Measurements from ENCODE around the gene RAB40C. TPM values are rescaled to one million over a fixed set of nuclear protein-coding genes. Genes with fewer than 3 reads are reported as not detected.
A peak's percentile ranks its signal among the peaks of the same experiment; 100 is the strongest.

Gene RAB40C
- total RNA-seq, 8 experiments from 2014 or later, result 9.3 to 23.8 (median 17.1) TPM

DNA sequence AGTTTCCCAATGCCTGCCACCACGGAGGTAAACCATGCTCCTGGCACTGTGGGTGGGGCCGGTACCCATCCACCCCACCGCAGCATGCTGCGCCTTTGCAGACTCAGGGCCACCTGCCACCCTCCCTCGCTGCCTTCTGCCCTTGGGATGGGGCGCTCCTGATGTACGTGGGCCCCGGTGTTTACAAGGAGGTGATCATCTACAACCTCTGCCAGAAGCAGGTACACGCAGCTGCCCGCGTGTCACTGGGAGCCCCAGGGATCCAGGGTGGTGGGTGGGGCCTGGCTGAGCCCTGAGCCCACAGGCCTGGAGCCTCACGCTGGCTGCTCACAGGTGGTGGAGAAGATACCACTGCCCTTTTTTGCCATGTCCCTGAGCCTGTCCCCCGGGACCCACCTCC, 76.7 kb downstream of the RAB40C start:
- Histone ChIP-seq H3K4me1 (replicated peaks in 1 of 2) (peaks cover 10 to 12% of the 10 kb centered on the region in 2 donors), H3K4me3 (no peak overlapping the region), H3K27ac (no peak overlapping the region)
- no peak for ATAC-seq (replicated peaks in 6 of 8)
- in situ Hi-C loops (cut with MboI; ENCODE audit: low pct_unique_long_range_greater_than_20kb in 2 of 9, low sequenced_read_pairs in 9 of 9, unreplicated experiment in 9 of 9), result no loop called here
- WGBS, 10 experiments, result 67 to 100% (median 100%) methylated on average over 1 to 5 of the region's 13 CpGs; no CpG with 5 or more reads in 5 of the 10 experiments

DNA sequence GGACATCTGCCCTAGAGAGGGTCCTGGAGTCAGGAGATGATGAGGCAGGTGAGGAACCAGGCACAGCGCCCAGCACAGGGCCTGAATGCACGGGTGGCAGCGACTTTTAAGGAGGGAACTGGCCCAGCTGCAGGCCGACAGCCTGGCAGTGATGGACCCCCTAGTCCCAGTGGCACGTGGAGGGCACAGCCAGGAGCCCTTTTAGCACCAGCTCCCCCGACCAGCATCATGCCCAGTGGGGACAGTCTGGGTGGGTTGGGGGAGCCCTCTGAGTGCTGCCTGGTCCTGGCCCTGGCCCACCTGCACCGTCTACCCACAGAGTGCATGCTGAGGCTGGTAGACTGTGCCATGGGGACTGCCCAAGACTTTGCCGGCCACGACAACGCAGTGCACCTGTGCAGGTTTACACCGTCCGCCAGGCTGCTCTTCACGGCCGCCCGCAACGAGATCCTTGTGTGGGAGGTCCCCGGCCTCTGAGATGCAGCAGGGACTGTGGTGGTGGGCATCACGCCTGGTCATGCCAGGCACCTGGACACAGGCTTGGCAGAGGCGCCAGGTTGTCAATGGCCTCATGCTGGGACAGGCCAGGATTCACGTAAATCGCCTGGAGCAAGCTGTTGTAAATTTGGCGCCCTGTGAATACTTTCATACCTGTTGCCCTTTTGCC, 77.4 kb downstream of the RAB40C start:
- H3K4me3 ChIP-seq, result peak overlapping the region in 2 of 5 donors; percentile 53 to 57

DNA sequence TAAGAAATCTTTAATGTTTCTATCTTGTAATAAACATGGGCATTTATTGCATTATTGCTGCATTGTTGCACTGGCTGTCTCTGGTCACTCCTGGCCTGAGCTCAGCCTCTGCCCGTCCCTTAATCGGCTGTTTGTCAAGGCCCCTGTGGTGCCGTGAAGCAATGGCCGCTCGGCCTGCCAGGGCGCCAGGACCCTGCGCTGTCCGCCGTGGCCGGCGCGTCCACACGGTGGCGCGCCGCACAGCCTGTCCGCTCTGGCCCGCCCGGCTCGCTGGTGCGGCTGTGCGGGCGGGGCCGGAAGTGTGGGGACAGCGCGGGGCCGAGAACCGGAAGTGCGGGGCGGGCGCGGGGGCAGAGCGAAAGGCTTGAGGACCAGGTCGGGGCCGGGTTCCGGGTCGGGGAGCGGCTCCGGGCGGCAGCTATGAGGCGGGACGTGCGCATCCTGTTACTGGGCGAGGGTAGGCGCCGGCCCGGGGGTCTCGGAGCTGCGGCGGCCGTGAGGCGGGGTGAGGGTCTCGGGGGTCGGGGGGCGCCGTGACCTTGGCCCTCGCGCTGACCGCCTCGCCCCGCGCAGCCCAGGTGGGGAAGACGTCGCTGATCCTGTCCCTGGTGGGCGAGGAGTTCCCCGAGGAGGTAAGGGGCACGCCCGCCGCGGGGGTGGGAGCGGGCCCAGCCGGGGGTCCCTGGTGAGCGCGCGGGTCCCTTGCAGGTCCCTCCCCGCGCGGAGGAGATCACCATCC, 78.1 kb downstream of the RAB40C start, which contains the start of gene RHOT2:
Gene RHOT2, plus strand, starts transcription at position 353 of the 739 bp plus-strand sequence. Its CDS starts 68 bp downstream, at position 421.
- 0% methylated on average over 1 to 2 of the region's 78 CpGs; no CpG with 5 or more reads in 6 of the 10 experiments for WGBS, 10 experiments
- peak within 1 kb of the TSS; percentile 48 to 88 (median 57) for H3K4me3 ChIP-seq
- peak; percentile 89 to 97 (median 92) for ATAC-seq (replicated peaks in 6 of 8)
- peaks cover 10 to 11% of the 10 kb centered on the region in 2 donors for H3K4me1 ChIP-seq (replicated peaks in 1 of 2)
- in situ Hi-C loops (cut with MboI; ENCODE audit: low pct_unique_long_range_greater_than_20kb in 2 of 9, low sequenced_read_pairs in 9 of 9, unreplicated experiment in 9 of 9), result no loop called here
- peak within 1 kb of the TSS; percentile 14 to 29 for H3K27ac ChIP-seq

More for the DNA sequence above, 77.4 kb downstream of the RAB40C start:
- Histone ChIP-seq H3K27ac (peak overlapping the region in 1 of 2 donors; percentile 29), H3K4me1 (replicated peaks in 1 of 2) (peaks cover 10 to 11% of the 10 kb centered on the region in 2 donors)
- in situ Hi-C loops (cut with MboI; ENCODE audit: low pct_unique_long_range_greater_than_20kb in 2 of 9, low sequenced_read_pairs in 9 of 9, unreplicated experiment in 9 of 9), result no loop called here
- ATAC-seq (replicated peaks in 6 of 8), result no peak
- 77 to 100% (median 88%) methylated on average over 1 to 8 of the region's 22 CpGs; no CpG with 5 or more reads in 4 of the 10 experiments for WGBS, 10 experiments

DNA sequence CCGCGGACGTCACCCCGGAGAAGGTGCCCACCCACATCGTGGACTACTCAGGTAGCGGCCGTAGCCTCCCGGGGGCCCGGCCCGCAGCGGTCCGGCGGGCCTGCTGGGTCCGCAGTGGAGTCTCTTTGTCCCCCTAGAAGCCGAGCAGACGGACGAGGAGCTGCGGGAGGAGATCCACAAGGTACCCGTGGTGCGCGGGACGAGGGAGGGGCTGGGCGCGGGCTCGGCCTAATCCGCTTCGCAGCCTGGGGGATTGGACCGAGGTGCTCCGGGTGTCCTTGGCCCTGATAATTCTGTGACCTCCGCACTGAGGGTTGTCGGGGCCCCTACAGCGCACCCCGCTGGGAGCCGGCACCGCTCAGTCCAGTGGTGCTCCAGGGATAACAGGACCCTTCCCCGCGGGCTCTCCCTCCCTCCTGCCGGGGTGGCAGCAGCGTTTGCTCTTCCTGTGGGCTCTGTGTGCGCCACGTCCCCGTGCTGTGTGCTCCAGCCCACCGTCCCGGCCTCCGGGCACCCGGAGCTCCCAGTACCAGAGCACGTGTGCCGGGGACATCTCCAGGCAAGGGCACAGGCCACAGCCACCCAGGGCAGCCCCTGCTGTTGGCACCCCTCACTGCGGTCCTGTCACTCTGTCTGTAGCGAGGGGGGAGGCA, 78.8 kb downstream of the RAB40C start:
- Histone ChIP-seq H3K27ac (peak overlapping the region; percentile 14 to 29), H3K4me1 (replicated peaks in 1 of 2) (peaks cover 10 to 11% of the 10 kb centered on the region in 2 donors), H3K4me3 (peak overlapping the region; percentile 48 to 88 (median 57))
- ATAC-seq (replicated peaks in 6 of 8), result peak in 3 of 8 experiments; percentile 6 to 17 (median 8)
- 0 to 18% (median 12%) methylated on average over 2 to 39 of the region's 50 CpGs; no CpG with 5 or more reads in 6 of the 10 experiments for WGBS, 10 experiments
- in situ Hi-C loops (cut with MboI; ENCODE audit: low pct_unique_long_range_greater_than_20kb in 2 of 9, low sequenced_read_pairs in 9 of 9, unreplicated experiment in 9 of 9), result no loop called here

DNA sequence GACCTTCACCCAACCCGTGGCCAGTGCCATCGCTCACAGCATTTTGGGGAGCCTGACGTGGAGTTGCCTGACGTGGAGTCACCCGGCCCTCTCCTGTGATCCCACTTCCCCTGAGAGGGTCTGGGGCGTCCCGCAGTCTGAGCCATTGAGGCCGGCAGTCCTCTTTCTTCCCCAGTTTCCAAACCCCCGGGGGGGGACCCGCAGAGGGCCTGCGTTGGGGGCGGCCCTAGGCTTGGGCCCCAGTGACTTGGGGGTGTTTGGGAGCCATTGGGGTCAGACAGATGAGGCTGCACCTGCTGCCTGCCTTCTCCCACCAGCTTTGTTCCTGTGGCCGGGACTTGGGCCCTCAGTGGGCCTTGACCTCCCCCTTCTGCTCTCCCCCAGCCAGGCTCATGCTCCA, 79.8 kb downstream of the RAB40C start:
- H3K4me3 ChIP-seq, result no peak overlapping the region
- 100% methylated on average over 1 of the region's 13 CpGs; no CpG with 5 or more reads in 9 of the 10 experiments for WGBS, 10 experiments
- in situ Hi-C loops (cut with MboI; ENCODE audit: low pct_unique_long_range_greater_than_20kb in 2 of 9, low sequenced_read_pairs in 9 of 9, unreplicated experiment in 9 of 9), result no loop called here
- no peak for ATAC-seq (replicated peaks in 6 of 8)
- H3K27ac ChIP-seq, result no peak overlapping the region
- H3K4me1 ChIP-seq (replicated peaks in 1 of 2), result peaks cover 10 to 11% of the 10 kb centered on the region in 2 donors

DNA sequence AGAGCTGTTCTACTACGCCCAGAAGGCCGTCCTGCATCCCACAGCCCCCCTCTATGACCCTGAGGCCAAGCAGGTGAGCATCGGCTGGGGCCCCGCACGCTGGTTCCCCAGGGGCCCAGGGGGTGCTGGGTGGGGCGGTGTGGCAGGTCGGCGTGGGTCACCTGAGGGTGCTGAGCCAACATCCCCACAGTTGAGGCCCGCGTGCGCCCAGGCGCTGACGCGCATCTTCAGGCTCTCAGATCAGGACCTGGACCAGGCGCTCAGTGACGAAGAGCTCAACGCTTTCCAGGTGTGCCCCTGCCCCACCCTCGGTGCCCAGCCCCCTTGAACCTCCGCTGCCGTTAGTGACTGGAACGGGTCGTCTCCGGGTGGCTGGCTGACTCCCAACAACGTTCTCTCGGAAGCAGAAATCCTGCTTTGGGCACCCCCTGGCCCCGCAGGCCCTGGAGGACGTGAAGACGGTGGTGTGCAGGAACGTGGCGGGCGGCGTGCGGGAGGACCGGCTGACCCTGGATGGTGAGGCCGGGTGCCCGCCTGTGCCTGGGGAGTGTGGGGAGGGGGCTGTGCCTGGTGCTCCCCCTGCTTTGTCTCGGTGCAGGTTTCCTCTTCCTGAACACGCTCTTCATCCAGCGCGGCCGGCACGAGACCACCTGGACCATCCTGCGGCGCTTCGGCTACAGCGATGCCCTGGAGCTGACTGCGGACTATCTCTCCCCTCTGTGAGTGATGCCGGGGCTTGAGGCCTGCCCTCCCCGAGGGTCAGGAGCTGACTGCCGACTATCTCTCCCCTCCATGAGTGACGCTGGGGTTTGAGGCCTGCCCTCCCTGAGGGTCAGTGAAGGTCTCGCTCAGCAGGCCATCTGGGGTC, 80.9 kb downstream of the RAB40C start:
- no peak overlapping the region for H3K4me3 ChIP-seq
- no peak for ATAC-seq (replicated peaks in 6 of 8)
- 80 to 100% (median 91%) methylated on average over 1 to 14 of the region's 52 CpGs; no CpG with 5 or more reads in 6 of the 10 experiments for WGBS, 10 experiments
- no peak overlapping the region for H3K27ac ChIP-seq
- in situ Hi-C loops (cut with MboI; ENCODE audit: low pct_unique_long_range_greater_than_20kb in 2 of 9, low sequenced_read_pairs in 9 of 9, unreplicated experiment in 9 of 9), result no loop called here
- H3K4me1 ChIP-seq (replicated peaks in 1 of 2), result peaks cover 16 to 18% of the 10 kb centered on the region in 2 donors

DNA sequence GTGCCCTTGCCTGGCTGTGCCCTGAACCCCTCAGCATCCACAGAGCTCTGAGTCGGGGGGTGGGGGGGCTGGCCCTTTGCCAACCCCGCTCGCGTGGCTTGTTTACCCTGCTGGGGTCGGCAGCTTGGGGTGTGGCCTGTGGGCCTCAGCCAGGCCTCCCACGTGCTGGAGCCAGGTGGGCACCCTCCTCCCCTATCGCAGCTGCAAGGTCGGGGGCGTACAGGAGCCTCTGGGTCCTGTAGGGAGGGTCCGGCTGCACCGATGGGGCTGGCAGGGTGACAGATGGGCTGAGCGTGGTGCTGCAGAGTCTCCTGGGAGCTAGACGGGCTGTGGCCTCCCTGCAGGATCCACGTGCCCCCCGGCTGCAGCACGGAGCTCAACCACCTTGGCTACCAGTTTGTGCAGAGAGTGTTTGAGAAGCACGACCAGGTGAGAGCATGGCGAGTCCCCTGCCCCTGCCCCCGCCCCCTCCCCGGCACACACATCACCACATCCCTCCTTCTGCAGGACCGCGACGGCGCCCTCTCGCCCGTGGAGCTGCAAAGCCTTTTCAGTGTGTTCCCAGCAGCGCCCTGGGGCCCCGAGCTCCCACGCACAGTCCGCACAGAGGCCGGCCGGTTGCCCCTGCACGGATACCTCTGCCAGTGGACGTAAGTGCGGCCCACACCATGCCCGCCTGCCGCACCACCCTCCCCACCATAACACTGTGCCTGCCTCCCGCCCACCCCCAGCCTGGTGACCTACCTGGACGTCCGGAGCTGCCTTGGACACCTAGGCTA, 81.7 kb downstream of the RAB40C start:
- Histone ChIP-seq H3K27ac (no peak overlapping the region), H3K4me1 (replicated peaks in 1 of 2) (peaks cover 18 to 19% of the 10 kb centered on the region in 2 donors), H3K4me3 (no peak overlapping the region)
- no peak for ATAC-seq (replicated peaks in 6 of 8)
- in situ Hi-C loops (cut with MboI; ENCODE audit: low pct_unique_long_range_greater_than_20kb in 2 of 9, low sequenced_read_pairs in 9 of 9, unreplicated experiment in 9 of 9), result no loop called here
- 80% methylated on average over 3 of the region's 40 CpGs; no CpG with 5 or more reads in 9 of the 10 experiments for WGBS, 10 experiments

DNA sequence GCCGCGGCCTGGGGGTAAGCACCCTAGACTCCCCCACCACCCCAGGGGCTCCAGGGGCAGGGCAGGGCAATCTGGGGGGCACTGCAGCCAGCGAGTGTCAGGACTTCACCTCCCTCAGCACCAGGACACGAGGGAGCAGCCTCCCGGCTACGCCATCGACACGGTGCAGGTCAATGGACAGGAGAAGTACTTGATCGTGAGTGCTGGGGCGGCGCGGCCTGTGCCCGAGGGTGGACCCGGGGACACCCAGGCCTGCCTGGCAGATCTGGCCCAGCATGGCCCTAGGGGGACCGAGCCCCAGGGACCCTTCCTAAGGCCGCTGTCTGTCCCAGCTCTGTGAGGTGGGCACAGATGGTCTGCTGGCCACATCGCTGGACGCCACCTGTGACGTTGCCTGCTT, 82.5 kb downstream of the RAB40C start:
- Histone ChIP-seq H3K27ac (no peak overlapping the region), H3K4me1 (replicated peaks in 1 of 2) (peaks cover 18 to 19% of the 10 kb centered on the region in 2 donors), H3K4me3 (no peak overlapping the region)
- ATAC-seq (replicated peaks in 6 of 8), result no peak
- 96 to 100% (median 100%) methylated on average over 1 to 4 of the region's 19 CpGs; no CpG with 5 or more reads in 7 of the 10 experiments for WGBS, 10 experiments
- in situ Hi-C loops (cut with MboI; ENCODE audit: low pct_unique_long_range_greater_than_20kb in 2 of 9, low sequenced_read_pairs in 9 of 9, unreplicated experiment in 9 of 9), result no loop called here

DNA sequence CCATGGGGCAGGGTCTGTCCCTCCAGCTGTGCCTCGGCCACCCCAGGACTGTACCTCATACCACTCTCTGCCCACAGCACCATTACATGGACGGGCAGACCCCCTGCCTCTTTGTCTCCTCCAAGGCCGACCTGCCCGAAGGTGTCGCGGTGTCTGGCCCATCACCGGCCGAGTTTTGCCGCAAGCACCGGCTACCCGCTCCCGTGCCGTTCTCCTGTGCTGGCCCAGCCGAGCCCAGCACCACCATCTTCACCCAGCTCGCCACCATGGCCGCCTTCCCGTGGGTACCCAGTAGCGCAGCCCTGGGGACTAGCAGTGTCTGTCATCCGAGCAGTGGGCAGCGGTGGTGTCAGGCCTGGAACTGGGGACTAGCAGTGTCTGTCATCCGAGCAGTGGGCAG, 83.0 kb downstream of the RAB40C start:
- 80 to 100% (median 99%) methylated on average over 1 to 11 of the region's 21 CpGs; no CpG with 5 or more reads in 6 of the 10 experiments for WGBS, 10 experiments
- no peak for ATAC-seq (replicated peaks in 6 of 8)
- H3K27ac ChIP-seq, result no peak overlapping the region
- peaks cover 15% of the 10 kb centered on the region in 2 donors for H3K4me1 ChIP-seq (replicated peaks in 1 of 2)
- no peak overlapping the region for H3K4me3 ChIP-seq
- in situ Hi-C loops (cut with MboI; ENCODE audit: low pct_unique_long_range_greater_than_20kb in 2 of 9, low sequenced_read_pairs in 9 of 9, unreplicated experiment in 9 of 9), result no loop called here

DNA sequence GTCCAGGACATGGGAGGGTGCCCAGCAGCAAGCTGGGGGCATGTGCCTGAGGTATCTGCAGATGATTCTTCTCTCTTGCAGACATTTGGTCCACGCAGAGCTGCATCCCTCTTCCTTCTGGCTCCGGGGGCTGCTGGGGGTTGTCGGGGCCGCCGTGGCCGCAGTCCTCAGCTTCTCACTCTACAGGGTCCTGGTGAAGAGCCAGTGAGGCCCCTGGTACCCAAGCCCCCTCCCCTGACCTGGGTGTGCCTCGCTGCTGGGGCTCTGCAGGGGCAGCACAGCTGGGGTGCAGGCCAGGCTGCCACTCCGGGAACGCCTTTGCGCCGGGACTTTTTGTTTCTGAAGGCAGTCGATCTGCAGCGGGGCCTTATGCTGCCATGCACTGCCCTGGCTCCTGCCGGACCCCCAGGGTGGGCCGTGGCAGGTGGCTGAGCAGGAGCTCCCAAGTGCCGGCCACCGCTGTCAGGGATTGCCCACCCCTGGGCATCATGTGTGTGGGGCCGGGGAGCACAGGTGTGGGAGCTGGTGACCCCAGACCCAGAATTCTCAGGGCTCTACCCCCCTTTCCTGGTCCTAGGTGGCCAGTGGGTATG, 83.6 kb downstream of the RAB40C start:
- Histone ChIP-seq H3K4me1 (replicated peaks in 1 of 2) (peaks cover 15 to 17% of the 10 kb centered on the region in 2 donors), H3K27ac (no peak overlapping the region), H3K4me3 (no peak overlapping the region)
- 100% methylated on average over 1 of the region's 18 CpGs; no CpG with 5 or more reads in 9 of the 10 experiments for WGBS, 10 experiments
- no peak for ATAC-seq (replicated peaks in 6 of 8)
- in situ Hi-C loops (cut with MboI; ENCODE audit: low pct_unique_long_range_greater_than_20kb in 2 of 9, low sequenced_read_pairs in 9 of 9, unreplicated experiment in 9 of 9), result no loop called here

DNA sequence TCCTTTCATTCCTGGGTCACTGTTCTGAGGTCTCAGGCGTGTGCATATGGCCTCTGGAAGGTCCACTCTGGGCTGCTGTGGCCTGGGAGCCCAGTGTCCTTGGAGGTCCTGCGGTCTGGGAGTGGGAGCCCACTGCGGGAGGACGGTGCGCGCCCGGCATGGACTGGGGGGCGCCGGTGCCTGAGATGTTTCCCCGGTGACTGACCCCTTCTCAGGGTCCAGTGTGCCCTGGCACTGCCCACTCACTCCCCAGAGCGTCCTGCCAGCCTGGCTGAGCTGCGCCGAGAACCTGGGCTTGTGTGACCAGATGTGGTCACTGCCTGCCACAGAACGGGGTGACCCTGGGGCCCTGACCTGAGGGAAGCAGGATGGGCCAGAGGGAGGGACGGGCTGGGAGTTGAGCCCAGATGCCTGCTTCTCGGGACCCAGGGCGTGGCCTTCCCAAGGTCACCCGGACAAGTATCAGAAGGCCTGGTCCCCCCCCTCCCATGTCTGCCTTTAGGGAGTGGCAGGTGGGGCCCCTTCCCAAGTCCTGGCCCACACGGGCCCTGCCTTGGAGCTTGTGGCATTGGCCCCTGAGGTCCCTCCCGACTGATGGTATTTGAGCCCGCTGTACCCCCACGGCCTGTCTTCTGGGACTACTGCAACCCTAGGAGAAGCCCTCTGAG, 84.5 kb downstream of the RAB40C start:
- no peak for ATAC-seq (replicated peaks in 6 of 8)
- in situ Hi-C loops (cut with MboI; ENCODE audit: low pct_unique_long_range_greater_than_20kb in 2 of 9, low sequenced_read_pairs in 9 of 9, unreplicated experiment in 9 of 9), result no loop called here
- H3K4me3 ChIP-seq, result no peak overlapping the region
- 80 to 100% (median 100%) methylated on average over 1 of the region's 22 CpGs; no CpG with 5 or more reads in 7 of the 10 experiments for WGBS, 10 experiments
- no peak overlapping the region for H3K27ac ChIP-seq
- H3K4me1 ChIP-seq (replicated peaks in 1 of 2), result peaks cover 16 to 19% of the 10 kb centered on the region in 2 donors
